Measurements from ENCODE around the gene PTS. TPM values are rescaled to one million over a fixed set of nuclear protein-coding genes. Genes with fewer than 3 reads are reported as not detected.

PTS gene
- total RNA-seq, 1 experiment from 2014 or later, result 48.6 TPM

DNA sequence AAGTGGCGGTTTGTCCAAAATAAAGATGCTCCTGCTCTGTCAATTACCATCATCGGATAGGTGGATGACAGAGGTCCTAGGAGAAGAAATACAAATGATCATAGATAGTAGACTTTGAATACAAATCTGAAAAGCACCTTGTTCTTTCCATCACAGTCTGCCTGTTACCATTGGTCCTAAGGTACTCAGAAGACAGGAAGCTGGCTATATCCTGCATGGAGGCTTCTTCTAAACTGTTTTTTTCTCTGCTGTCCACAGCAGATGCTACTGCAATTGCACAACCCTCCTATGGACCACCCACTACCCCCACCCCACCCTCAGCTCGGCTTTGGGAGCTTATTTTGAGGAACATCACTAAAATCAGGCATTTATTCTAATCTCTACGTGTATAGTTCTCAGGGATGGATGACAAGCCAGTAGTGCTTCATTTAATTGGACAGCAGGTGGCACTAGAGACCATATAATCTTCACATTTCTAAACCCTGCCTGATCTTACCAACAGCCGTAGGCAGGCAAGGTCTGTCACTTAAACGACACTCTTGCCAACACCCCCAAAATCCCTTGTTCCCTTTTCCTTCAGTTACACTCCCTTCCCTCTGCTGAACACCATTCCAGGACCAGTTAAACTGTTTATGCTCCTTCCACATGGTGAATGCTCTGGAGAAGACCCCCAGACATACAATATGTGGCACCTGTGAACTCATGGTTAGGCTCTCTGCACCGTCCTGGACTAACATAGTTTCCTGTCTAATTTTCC, 6.6 kb upstream of the PTS start:
- Histone ChIP-seq H2BK5ac (ENCODE audit: insufficient read length, low read length) (no peak overlapping the region), H2BK20ac (ENCODE audit: low read depth, low read length, poor library complexity, severe bottlenecking) (no peak overlapping the region), H2BK15ac (ENCODE audit: low read depth, low read length) (no peak overlapping the region), H2BK120ac (ENCODE audit: low read depth, low read length, poor library complexity, severe bottlenecking) (no peak overlapping the region), H3K4ac (ENCODE audit: low read depth, low read length) (no peak overlapping the region), H3K14ac (ENCODE audit: insufficient read depth, low read length) (no peak overlapping the region), H3K79me2 (ENCODE audit: insufficient read depth, low read length) (no peaks in the 10 kb centered on the region), H3K27ac (ENCODE audit: insufficient read length, low read depth, low read length) (no peak overlapping the region), H3K4me2 (ENCODE audit: insufficient read depth, insufficient read length, low read length) (no peak overlapping the region), H3K23ac (ENCODE audit: insufficient read length, low read depth, low read length) (no peak overlapping the region), H3T11ph (ENCODE audit: low read length) (no peak overlapping the region), H2BK12ac (ENCODE audit: insufficient read length, low read depth, low read length) (no peak overlapping the region), H3K18ac (ENCODE audit: insufficient read length, low read depth, low read length) (no peak overlapping the region), H3K9ac (ENCODE audit: extremely low read depth, insufficient read length, low read length) (no peak overlapping the region), H4K91ac (ENCODE audit: insufficient read length, low read depth, low read length) (no peak overlapping the region), H3K56ac (ENCODE audit: insufficient read length, low read depth, low read length) (no peak overlapping the region), H4K5ac (ENCODE audit: insufficient read length, low read depth, low read length) (no peak overlapping the region), H2AK5ac (ENCODE audit: insufficient read length, low read length) (no peak overlapping the region), H3K79me1 (ENCODE audit: insufficient read depth, low read depth, low read length, poor library complexity, severe bottlenecking) (no peaks in the 10 kb centered on the region), H4K20me1 (ENCODE audit: control insufficient read depth, insufficient read depth, insufficient read length) (no peaks in the 10 kb centered on the region), H3K27me3 (ENCODE audit: insufficient read depth, low read length) (no peaks in the 10 kb centered on the region; the same call in 1 of the 2 replicates), H4K8ac (replicated peaks; ENCODE audit: insufficient read length, low read depth, low read length) (no peak overlapping the region), H2AFZ (ENCODE audit: low read length) (no peak overlapping the region), H3K23me2 (ENCODE audit: insufficient read length, low read depth, low read length, poor library complexity, severe bottlenecking) (no peaks in the 10 kb centered on the region), H3K4me1 (ENCODE audit: insufficient read depth, low read length) (no peaks in the 10 kb centered on the region), H3K9me3 (ENCODE audit: control insufficient read depth, low read depth, low read length) (no peaks in the 10 kb centered on the region)
- WGBS (ENCODE audit: extremely low coverage, insufficient read length, low lambda C conversion rate), result no CpG with 5 or more reads among the region's 7 CpGs
- Mint-ChIP-seq H3K4me3 (no peak overlapping the region), H3K4me1 (no peaks in the 10 kb centered on the region), H3K9me3 (no peaks in the 10 kb centered on the region; a peak in 1 of 5 replicates), H3K27ac (no peak overlapping the region), H3K36me3 (ENCODE audit: insufficient read depth in 1 of 3, low read depth in 3 of 3) (no peaks in the 10 kb centered on the region), H3K27me3 (ENCODE audit: low read depth) (peaks cover 18% of the 10 kb centered on the region)
- DNase-seq, result peak; percentile 38
- peak; percentile 86 for TF ChIP-seq CTCF (conservative IDR thresholded peaks at IDR 0.05)

Measured in H9 (cell line).